Trophoblast cell (in vitro differentiated cells and primary cell): Measurements from ENCODE around the gene EIF2B4.

ENCODE experiments used
- DNase-seq, 2 donors: peaks; one replicate each; pipeline ENCODE4 v3.0.0-alpha.2; 2016
- H2AFZ ChIP-seq: 2 replicates; pipeline ENCODE4 v1.6.1; 2013; ENCODE audit warnings: low read length, moderate library complexity, mild to moderate bottlenecking; ENCODE audit not compliant: insufficient read depth, poor library complexity
- H2AK5ac ChIP-seq: 2 replicates; pipeline ENCODE4 v1.6.1; 2013; ENCODE audit warnings: mild to moderate bottlenecking, low read length
- H2BK120ac ChIP-seq: 2 replicates; pipeline ENCODE4 v1.6.1; 2013; ENCODE audit warnings: low read length, mild to moderate bottlenecking, moderate library complexity; ENCODE audit not compliant: insufficient read depth, poor library complexity
- H2BK12ac ChIP-seq: 2 replicates; pipeline ENCODE4 v1.6.1; 2013; ENCODE audit warnings: mild to moderate bottlenecking, low read length, moderate library complexity
- H2BK5ac ChIP-seq: 2 replicates; pipeline ENCODE4 v1.6.1; 2013; ENCODE audit warnings: low read length, low read depth, moderate library complexity, mild to moderate bottlenecking; ENCODE audit not compliant: poor library complexity
- H3K14ac ChIP-seq: 2 replicates; pipeline ENCODE4 v1.6.1; 2013; ENCODE audit warnings: mild to moderate bottlenecking, low read length
- H3K18ac ChIP-seq: 2 replicates; pipeline ENCODE4 v1.6.1; 2013; ENCODE audit warnings: mild to moderate bottlenecking, low read length
- H3K23ac ChIP-seq: 2 replicates; pipeline ENCODE4 v1.6.1; 2013; ENCODE audit warnings: low read length
- H3K27ac ChIP-seq: 2 replicates; pipeline ENCODE4 v1.5.1; 2013; ENCODE audit warnings: low read depth, mild to moderate bottlenecking, inconsistent platforms, low read length, moderate library complexity
- H3K27me3 ChIP-seq: 2 replicates; pipeline ENCODE4 v1.6.1; 2013; ENCODE audit warnings: inconsistent platforms, mild to moderate bottlenecking, low read length, moderate library complexity; ENCODE audit not compliant: insufficient read depth
- H3K36me3 ChIP-seq, 2 experiments: 1 replicate in 1 of 2; 2 replicates in 1 of 2; pipeline ENCODE4 v1.6.1; 2013; ENCODE audit warnings: low read length in 2 of 2, mild to moderate bottlenecking in 2 of 2, moderate library complexity in 1 of 2; ENCODE audit not compliant: insufficient read depth in 2 of 2, control insufficient read depth in 1 of 2
- H3K4ac ChIP-seq: 2 replicates; pipeline ENCODE4 v1.6.1; 2013; ENCODE audit warnings: low read depth, mild to moderate bottlenecking, low read length, moderate library complexity
- H3K4me1 ChIP-seq, 2 experiments: 1 replicate in 1 of 2; 2 replicates in 1 of 2; pipeline ENCODE4 v1.6.1; 2013; ENCODE audit warnings: low read length in 2 of 2, mild to moderate bottlenecking in 2 of 2, moderate library complexity in 1 of 2; ENCODE audit not compliant: insufficient read depth in 2 of 2, control insufficient read depth in 1 of 2
- H3K4me2 ChIP-seq: 2 replicates; pipeline ENCODE4 v1.6.1; 2013; ENCODE audit warnings: inconsistent platforms, mild to moderate bottlenecking, low read length, moderate library complexity
- H3K4me3 ChIP-seq: 2 replicates; pipeline ENCODE4 v1.5.1; 2013; ENCODE audit warnings: mild to moderate bottlenecking, low read depth, low read length, inconsistent platforms
- H3K79me1 ChIP-seq: one replicate; pipeline ENCODE4 v1.6.1; 2013; ENCODE audit warnings: low read length
- H3K79me2 ChIP-seq: 2 replicates; pipeline ENCODE4 v1.6.1; 2013; ENCODE audit warnings: low read length, mild to moderate bottlenecking; ENCODE audit not compliant: control insufficient read depth, insufficient read depth, poor library complexity
- H3K9ac ChIP-seq: 2 replicates; pipeline ENCODE4 v1.6.1; 2013; ENCODE audit warnings: mild to moderate bottlenecking, low read length
- H3K9me3 ChIP-seq: 2 replicates; pipeline ENCODE4 v1.6.1; 2013; ENCODE audit warnings: low read depth, mild to moderate bottlenecking, control low read depth, inconsistent platforms, low read length; ENCODE audit not compliant: insufficient read depth
- H4K12ac ChIP-seq: 2 replicates; pipeline ENCODE4 v1.6.1; 2013; ENCODE audit warnings: low read depth, mild to moderate bottlenecking, low read length, moderate library complexity
- H4K8ac ChIP-seq: 2 replicates; pipeline ENCODE4 v1.6.1; 2013; ENCODE audit warnings: low read depth, mild to moderate bottlenecking, low read length, moderate library complexity
- H4K91ac ChIP-seq: one replicate; pipeline ENCODE4 v1.6.1; 2013; ENCODE audit warnings: low read depth, mild to moderate bottlenecking, low read length, moderate library complexity
- WGBS: extraction: QIAGEN DNeasy Blood & Tissue Kit; methylation state at CpG from one replicate; pipeline ENCODE4 v1.1.7; 2013; ENCODE audit warnings: missing lambda C conversion rate; ENCODE audit not compliant: insufficient read length, insufficient coverage; ENCODE audit errors: extremely low coverage; 5-methylcytosine and 5-hydroxymethylcytosine counted together

EIF2B4 gene

DNA sequence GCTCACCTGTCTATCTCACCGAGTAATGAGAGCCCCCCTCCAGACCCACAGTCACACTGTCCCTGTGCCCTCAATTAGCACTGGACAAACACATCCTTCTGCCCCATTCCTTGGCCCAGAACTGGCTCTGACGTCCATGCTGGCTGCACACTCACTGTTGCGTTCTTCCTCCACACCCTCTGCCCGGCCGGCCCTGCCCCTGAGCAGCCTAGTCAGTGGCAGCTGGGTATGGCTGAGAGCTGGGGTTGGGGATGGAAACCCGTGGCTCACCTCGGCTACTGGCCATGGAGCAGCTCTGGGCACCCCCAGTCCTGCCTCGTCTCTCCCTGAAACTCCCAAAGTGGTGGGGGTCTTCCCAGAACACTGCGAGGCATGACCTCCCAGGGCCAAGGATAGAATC, 55.4 kb downstream of the EIF2B4 start:
- Histone ChIP-seq H2AFZ (no peak overlapping the region), H3K18ac (no peak overlapping the region), H3K27ac (no peak overlapping the region), H2BK12ac (no peak overlapping the region), H3K4ac (no peak overlapping the region), H3K9ac (no peak overlapping the region), H3K23ac (no peak overlapping the region), H3K14ac (no peak overlapping the region), H4K8ac (no peak overlapping the region), H4K91ac (no peak overlapping the region), H3K79me2 (no peaks in the 10 kb centered on the region), H3K27me3 (no peaks in the 10 kb centered on the region), H4K12ac (no peak overlapping the region), H2BK5ac (no peak overlapping the region), H3K4me1 (peaks cover 0 to 4% of the 10 kb centered on the region in 2 experiments), H3K79me1 (no peaks in the 10 kb centered on the region), H3K4me2 (no peak overlapping the region), H3K9me3 (peaks cover 1% of the 10 kb centered on the region), H2BK120ac (no peak overlapping the region), H2AK5ac (no peak overlapping the region), H3K36me3 (peaks cover 6 to 11% of the 10 kb centered on the region in 2 experiments), H3K4me3 (no peak overlapping the region)
- DNase-seq, result no peak
- WGBS, result no CpG with 5 or more reads among the region's 9 CpGs
